HG02885 (cell line): ENCODE data around the gene FOXN3.

ENCODE experiments used
- ATAC-seq: cut with Tn5 transposase; IDR thresholded peaks from one replicate; pipeline ENCODE4 v1.9.1; 2021; ENCODE audit warnings: mild to moderate bottlenecking; ENCODE audit not compliant: unreplicated experiment, poor library complexity

Gene FOXN3

DNA sequence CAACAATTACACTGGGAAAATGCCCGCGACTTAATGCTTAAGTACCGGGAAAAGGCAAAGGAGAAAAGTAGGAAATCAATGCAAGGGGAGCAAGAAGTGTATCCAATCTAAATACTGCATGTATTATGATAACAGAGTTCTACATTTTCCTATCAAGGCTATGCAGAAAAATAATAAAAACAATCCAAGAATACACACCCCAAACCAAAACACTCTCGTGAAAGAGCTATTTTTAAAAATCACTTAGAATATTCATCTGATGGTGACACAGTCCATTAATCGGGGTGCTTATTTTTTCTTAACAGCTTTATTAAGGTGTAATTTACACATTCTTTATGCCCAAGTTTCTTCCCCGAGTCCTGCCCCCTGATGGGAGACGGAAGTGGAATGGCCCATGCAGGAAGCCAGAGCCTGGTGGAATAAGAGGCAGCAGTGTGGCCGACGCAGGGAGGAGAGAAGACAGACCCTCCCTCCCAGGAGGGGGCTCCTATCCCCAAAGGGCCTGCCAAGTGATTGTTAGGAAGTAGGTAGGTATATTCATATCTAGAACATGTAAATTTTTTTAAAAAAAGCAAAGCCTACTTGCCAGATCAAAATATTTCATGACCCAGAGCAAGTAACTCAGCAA, 174.3 kb downstream of the FOXN3 start:
- ATAC-seq: no peak

DNA sequence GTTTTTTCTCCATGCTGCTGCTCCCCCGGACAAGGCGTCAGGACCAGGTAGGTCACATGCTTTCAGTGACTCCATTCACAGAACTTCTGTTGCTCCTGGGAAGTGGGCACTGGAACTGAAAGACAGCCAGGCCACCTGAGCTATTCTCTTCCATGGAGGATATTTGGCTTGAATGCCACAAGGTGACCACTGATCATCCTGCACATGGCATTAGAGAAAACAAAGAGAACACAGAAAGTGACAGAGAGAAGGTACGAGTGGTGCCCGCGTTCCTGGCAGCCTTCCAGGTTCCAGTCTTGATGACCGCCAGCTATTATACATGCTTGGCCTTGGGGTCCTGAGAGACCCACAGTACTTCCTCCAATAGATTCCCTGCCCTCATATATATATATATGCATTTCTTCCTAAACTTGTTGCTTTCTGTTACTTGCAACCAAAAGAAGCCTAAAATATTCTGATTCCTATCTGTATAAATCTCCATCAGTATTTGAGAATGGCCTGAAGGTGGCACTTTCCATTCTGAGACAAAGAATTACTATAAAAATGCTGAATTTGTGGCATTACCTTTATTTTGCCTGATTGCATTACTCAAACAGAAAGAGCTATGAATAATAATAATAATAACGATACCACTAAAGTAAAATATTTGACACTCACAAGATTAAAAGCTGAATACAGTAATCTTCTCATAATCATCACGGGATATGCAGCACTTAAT, 174.9 kb downstream of the FOXN3 start:
- no peak for ATAC-seq

DNA sequence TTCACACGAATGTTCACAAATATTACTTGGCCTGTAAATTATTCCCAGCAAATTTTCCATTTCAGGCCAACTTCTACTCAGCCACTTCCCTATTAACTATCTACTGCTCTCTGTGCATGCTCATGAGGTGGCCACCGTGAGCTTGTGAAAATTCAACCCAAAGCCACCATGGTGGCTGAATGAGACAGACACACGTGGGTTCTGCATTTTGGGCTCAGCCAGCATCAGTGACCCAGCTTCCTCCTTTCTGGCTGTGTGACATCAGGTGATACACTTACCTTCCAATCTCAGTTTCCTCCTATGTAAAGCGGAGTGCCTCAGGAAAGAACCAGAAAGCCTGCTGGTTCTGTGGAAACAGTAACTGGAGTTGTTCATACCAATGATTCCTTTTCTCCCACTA, 175.8 kb downstream of the FOXN3 start:
- ATAC-seq: no peak

DNA sequence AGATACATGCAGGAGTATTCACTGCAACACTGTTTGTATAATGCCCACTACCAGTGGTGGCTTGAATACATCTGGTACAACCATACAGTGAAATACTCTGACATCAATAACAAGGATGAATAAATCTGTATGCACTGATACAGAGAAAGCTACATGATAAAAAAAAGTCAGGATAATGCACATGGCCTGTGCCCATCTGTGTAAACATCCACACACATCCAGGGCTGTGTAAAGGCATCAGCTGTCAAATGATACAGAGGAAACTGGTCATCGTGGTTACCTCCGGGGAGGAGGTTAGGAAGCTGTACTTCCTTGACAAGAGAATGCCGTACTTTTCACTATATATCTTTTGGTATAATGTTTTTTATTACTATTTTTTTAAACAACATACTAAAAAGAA, 176.6 kb downstream of the FOXN3 start:
- no peak for ATAC-seq

DNA sequence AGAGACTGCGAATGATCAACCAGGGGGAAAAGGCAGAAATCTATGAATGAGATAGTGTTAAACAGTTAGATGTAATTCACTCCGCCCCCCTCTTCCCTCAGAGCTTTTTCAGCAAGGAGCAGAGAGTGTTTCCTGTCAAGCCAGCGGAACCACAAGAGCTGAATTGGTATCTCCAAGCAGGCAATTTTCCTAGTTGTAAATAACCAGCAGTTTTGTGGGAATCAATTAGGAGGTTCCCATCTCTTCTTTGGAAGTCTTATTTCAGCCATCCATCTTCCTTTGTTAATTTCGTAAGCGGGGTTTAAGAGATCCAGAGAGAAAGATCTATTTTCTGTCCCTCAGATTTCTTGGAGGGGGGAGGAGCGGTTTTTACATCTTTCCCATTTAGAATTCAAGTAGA, 178.0 kb downstream of the FOXN3 start:
- no peak for ATAC-seq

DNA sequence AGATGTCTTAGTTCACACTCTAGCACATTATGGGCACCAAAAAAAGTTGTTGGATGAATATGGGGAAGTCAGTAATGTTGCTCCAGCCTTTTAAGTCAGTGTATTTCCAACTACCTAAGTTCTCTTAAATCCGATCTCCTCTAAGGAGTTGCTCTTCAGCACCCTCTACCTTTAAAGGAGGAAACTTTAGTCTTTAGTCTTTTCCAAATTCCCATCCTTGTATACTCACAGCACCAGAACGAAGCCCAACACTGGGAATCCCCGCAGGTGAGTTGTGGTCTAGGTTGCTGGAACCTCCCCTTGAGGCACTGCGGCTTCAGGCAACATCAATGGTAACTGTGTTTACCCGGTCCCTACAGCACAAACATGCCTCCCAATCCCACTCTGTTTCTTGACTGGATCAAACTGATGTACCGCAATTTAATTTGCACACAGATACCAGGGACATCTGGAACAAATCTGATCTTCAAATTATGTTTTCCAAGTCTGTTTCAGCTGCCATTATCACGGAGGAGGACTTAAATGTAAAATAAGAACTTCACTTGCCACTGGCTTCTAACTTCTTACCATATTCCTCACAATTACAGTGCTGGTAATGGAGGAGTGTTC, 179.0 kb downstream of the FOXN3 start:
- ATAC-seq: no peak

DNA sequence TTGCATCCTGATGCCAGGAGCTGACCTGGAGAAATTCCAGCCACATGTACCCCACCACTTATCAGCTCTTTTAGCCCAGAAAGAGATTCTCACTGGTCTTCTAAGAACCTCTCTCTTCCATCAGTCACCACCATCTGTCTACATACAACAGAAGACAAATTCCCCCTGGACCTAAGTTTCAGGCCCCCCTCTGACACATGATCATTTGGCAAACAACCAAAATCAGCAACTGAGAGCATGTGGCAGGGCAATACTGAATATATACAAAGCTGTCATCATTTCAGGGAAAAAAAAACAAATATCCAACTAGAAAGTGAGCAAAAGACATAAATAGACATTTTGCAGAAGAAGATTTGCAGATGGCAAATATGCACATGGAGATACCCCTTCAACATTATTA, 180.2 kb downstream of the FOXN3 start:
- no peak for ATAC-seq

DNA sequence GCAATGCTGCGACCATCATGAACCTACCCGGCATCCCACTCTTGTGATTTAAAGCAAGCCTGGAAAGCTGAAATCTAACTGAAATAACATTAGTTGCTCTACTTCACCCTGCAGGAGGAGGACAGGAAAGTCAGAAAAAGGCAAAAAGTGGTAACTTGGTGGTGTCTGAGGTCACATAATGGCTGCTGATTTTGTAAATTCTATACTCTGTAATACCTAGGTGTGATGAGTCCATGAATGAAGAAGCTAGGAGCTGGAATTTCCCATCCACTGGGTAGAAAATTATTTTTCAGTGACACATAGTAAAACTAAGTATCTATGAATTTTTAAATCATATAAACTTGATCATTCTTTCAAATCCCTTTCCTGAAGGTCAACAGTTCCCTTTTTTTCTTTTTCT, 183.8 kb downstream of the FOXN3 start:
- ATAC-seq: no peak

DNA sequence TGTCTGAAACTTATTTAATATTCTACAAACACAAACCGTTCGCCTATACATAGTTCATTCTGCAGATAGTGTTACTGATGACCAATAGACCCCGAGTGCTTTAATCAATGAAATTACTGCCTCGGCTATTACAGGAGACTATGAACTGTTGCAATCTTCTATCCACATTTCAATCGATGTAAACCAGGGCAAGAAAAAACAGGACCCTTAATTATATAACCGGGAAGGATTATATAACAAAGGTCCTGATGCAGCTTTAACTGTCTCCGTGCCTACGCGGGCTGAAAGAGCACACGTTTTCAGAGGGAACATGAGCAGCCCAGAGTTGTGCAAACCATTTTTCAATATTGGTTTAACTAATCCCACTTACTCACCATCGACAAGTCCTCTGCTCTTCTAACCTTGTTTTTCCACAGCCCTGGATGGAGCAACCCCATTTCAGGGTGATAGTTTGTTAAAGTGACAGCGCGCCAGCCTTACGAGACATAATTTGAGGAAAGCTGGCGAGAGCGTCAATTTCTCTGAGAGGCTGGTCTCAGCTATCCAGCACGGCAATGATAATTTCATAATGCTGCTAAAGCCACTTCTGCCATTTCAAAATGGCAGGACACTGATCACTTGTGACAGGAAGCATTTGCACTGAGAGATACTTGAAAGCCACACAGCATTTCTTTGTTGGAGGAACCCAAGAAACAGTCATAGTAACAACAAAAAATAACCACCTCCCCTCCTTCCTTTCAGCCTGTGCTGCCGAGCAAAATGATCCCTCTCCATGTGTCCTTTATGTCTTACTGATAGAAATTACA, 184.6 kb downstream of the FOXN3 start:
- no peak for ATAC-seq

DNA sequence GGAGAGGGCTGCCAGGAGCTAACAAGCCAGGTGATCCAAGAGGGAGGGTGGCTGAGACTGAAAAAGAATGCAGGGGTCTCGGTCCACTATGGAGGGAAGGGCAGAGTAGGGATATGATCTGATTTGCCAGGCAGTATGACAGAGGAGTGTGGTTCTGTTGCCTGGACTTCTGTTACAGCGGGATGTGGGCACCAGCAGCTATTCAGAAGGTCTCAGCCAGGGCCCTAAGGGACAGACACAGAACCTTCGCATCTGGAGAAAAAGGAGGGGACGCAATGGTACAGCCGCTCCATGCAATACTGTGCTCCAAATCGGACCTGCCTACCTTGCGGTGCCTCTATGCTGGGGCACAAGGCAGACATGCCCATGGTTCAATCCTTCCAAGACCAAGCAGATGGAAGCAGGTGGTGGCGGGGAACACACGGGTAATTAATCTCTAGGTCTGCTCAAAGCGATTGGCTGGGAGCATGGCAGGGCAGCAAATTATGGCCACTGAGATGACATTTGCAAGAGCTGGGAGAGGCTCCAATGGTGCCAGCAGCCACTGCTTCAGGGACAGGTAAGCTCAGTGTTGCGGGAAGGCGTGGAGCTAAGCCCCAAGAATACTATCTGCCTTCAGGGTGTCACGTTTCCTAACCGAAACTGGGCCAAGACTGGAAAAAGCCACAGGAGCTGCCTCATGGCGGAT, 185.5 kb downstream of the FOXN3 start:
- ATAC-seq: no peak

DNA sequence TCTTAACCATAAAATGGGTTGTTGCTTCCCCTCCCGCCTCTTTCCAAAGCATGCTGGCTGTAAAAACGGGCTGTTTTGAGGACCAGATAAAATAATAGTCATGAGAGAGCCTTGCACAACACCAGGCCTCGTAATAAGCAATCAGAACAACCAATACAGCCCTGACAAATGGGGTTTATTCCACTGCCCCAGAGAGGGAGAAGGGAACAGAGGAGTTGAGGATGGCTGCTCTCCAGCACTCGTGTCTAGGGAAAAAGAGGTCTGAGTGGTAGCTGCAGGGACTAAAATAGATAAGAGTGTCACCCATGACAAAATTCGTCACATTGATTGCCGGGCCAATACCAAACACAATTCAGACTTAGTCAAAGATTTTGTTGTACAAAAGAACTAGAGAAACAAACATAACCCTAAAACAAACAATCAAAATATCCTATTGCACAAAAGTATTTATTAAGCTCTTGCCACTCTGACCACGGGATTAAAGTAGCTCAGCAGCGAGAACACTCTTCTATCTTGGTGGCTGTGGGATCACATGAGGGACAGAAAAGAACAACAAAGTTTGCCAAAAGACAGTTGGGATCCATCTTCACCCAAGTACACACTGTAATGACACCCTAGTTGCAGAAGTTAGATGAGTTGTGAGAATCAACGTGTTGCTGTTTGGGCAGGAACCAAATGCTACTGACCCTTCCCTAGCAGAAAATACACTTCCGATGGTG, 188.0 kb downstream of the FOXN3 start:
- no peak for ATAC-seq

DNA sequence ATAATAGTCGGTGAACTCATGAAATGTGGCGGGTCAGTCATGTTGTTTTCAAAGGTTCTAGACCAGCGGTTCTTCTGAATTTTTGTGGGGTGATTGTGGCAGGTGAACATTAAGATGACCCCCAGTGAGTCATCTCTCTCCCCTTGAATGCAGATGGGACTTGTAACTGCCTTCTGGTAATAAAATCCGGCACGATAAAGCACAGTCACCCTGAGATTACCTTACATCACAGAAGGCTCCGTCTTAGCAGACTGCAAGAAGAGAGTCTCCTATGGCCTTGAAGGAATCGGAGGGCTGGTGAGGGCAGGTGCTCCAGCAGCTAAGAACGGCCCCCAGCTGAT, 189.6 kb downstream of the FOXN3 start:
- ATAC-seq: no peak

DNA sequence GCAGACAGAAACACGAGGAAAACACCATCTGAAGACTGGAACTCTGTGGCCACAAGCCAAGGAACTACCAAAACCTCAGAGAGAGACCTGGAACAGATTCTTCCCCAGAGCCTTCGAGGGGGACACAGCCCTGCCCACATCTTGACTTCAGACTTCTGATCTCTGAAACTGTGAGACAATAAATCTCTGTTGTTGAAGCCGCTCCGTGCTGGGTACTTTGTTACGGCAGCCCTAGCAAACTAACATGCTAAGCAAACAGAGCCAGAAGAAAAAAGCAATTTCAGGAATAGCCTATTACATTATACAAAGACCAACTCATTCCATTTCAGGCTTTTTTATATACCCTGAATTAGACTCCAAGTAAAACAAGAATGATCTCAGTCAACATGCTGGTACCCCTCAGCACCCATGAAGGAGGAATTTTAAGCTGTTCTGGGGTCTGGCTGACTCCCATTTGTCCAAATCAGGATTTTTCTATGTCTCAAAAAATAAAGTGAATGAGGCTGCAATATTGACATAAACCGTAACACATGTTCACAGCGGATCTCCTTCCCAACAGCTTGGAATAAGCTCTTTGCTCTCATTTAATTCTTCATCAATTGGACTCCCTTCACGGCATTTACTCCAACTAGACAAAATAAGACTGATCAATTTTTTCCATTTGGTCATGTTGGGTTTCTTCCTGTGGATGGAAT, 190.1 kb downstream of the FOXN3 start:
- no peak for ATAC-seq

DNA sequence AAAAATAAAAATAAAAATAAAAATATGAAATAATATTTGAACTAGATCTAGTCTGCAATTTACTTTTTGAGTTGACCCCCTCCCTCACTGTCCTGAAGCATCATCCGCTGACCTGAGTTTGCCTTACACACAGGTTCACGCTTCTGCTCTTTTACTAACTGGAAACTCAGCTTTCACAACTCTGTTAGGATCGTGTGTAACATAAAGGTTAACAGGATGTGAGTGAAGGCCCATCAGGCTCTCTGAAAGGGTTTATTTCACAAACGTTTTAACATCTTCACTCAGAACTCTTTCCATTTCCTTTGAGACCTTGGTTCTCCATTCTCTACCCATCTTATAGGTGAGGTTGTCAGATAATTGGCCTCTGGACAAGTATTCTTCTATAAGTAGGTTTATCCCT, 191.4 kb downstream of the FOXN3 start:
- no peak for ATAC-seq

DNA sequence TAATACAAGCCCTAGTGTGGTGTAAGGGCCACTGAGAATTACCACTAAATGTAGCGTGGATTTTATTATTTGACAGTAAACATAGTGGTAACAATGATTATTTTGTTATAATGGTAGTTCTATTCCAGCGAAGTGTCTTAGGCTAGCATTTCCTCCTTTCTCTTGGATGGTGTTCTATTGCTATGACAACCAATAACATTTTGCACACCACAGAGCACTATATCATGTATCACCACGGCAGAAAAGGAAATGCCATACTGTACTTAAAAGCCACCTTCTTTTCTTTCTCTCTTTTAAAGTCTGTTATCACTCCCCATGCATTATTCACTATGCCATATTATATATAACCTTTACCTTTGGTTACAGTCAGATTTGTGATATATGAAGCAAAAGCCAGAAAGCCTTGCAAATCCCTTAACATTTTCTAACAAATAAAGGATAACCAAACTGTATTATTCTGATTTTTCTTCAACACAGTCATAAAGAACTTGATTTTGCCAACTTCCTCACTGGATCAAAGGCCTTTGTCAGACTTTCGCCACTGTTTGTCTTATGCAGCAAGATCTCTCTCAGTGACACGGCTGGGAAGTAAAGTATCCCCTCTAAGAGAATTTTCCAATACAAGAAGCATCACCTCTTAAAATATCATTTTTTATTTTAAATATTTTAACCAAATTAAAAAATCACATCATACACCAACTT, 195.8 kb downstream of the FOXN3 start:
- no peak for ATAC-seq

DNA sequence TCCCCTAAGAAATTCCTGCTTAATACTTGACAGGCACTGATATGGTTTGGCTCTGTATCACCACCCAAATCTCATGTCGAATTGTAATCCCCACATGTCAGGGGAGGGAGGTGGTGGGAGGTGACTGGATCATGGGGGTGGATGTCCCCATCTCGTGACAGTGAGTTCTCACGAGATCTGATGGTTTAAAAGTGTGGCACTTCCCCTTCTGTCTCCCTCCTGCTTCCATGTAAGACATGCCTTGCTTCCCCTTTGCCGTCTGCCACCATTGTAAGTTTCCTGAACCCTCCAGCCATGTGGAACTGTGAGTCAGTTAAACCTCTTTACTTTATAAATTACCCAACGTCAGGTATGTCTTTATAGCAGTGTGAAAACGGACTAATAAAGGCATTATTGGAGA, 198.0 kb downstream of the FOXN3 start:
- no peak for ATAC-seq

DNA sequence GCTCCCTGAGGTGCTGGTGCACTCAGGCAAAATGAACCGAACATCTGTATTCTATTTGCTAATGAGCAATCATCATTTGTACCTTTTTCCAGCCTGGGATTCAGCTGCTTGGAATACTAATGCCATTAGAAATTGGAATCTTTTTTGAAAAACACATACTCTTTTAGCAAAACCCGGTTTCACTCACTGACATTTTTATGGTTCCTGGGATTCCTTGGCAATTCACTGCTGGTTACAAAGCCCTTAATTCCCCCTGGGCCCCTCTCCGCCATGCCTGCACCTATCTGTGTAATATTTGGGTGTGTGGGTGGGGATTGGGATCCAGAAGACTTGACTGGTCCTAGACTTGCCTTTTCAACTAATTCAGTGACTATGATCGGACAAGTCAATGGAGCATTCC, 199.1 kb downstream of the FOXN3 start:
- no peak for ATAC-seq

DNA sequence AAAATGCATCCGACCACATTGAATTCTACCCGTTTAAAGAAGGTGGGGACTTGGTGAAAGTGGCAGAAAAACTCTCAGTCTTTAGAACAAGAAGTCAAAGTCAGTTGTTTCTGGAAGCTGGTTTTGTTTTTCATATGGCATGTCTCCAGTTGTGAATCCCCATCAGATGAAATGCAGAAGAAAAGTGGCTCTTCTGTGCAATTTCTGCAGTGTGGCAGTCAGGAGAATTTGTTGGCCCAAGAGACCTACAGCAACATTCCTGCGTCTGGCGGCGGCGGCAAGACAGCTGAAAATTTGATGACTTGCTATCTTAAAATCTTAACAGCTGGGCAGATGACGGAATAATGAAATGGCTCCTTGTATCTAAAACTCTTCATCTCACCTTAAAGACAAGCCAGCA, 201.5 kb downstream of the FOXN3 start:
- ATAC-seq: no peak

DNA sequence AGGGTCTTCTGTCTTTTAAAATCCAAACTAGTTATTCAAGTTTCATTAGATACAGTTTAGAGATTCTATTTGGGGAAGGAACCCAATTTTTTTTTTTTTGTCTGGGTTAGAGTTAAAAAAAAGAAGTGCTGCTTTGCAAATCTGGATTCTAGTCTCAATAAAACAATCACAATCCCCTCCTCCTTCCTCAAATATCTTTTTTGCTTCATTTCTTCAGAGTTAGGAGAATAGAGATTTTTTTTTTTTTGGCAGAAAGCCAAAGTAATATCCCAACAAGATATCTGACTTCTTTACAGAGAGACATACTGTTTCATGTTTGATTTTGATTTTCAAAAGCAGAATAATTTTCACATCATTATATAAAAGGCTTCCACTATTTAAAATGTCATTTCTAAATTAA, 201.9 kb downstream of the FOXN3 start:
- no peak for ATAC-seq
